ENCODE data around the gene SSBP1.
"Not testable (repeated sequence)": the region's sequence is repeated elsewhere in the genome, so short reads cannot be mapped to it uniquely, and the experiment has no call there.

The SSBP1 gene

DNA sequence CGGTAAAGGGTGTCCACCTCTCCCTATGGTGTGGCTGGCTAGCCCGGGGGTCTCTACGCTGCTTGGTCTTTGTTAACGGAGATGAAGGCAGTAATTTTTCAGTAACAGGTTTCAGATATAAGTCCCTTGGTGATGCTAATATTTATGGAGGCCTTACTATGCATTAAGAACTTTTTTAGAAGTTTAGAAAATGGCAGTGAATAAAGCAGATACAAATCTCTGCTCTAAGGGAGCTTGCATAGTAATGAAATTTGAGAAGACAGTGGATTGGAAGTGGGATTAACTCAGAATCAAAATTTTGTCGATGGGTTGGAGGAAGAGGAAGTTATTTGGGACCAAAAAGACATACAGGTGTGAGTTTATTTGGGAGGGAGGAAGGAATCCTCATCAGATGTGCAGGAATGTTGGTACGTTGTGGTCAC, 445 bp downstream of the SSBP1 start:
- peak overlapping the region; percentile 87 for H3K4me3 ChIP-seq (ENCODE audit: control insufficient read depth, low read depth, low read length)
- TF ChIP-seq, protein P1, sequence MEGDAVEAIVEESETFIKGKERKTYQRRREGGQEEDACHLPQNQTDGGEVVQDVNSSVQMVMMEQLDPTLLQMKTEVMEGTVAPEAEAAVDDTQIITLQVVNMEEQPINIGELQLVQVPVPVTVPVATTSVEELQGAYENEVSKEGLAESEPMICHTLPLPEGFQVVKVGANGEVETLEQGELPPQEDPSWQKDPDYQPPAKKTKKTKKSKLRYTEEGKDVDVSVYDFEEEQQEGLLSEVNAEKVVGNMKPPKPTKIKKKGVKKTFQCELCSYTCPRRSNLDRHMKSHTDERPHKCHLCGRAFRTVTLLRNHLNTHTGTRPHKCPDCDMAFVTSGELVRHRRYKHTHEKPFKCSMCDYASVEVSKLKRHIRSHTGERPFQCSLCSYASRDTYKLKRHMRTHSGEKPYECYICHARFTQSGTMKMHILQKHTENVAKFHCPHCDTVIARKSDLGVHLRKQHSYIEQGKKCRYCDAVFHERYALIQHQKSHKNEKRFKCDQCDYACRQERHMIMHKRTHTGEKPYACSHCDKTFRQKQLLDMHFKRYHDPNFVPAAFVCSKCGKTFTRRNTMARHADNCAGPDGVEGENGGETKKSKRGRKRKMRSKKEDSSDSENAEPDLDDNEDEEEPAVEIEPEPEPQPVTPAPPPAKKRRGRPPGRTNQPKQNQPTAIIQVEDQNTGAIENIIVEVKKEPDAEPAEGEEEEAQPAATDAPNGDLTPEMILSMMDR (conservative IDR thresholded peaks at IDR 0.05; ENCODE audit: control insufficient read depth, insufficient read depth, low read depth, low read length): no peak
- no peak for DNase-seq (ENCODE audit: low read depth)

DNA sequence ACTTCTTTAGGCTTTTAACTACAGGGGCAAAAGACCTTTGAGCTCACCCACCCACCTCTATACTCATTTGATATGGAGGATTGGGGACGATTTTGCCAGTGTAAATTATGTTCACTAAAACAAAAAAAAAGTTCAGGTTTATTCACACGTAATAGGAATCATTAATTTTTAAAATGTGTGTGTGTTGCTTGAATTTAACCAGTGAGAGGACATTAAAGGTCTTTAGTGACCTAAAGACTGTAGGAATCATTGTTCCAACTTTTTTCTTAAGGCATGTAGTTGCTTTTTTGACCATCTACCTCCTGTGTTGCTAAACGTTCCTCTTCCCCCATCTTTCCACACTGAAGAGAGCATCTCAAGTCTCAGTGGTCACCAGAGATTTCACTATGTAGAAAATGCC, 1.1 kb downstream of the SSBP1 start:
- no peak for DNase-seq (ENCODE audit: low read depth)
- peak overlapping the region; percentile 87 for H3K4me3 ChIP-seq (ENCODE audit: control insufficient read depth, low read depth, low read length)
- TF ChIP-seq, protein P1 (conservative IDR thresholded peaks at IDR 0.05; ENCODE audit: control insufficient read depth, insufficient read depth, low read depth, low read length): no peak

DNA sequence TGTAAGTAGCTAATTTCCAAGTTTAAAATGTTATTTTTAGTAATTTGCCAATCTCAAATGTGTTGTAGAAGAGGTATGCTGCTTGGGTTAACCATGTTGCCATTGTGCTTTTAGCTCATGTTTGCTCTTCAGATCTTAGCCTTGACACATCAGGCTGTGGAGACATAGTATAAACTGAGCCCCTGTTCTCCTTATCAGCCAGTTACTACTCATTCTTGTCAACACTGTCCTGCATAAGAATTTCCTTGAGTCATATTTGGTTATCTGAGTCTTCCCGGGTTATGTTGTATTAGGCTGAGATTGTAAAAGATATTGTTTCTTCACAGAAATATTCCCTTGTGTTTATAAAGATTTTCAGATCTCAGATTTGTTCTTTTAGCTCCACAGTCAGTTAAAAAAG, 4.1 kb downstream of the SSBP1 start:
- TF ChIP-seq, protein P1 (conservative IDR thresholded peaks at IDR 0.05; ENCODE audit: control insufficient read depth, insufficient read depth, low read depth, low read length): no peak
- DNase-seq (ENCODE audit: low read depth): no peak
- H3K4me3 ChIP-seq (ENCODE audit: control insufficient read depth, low read depth, low read length): no peak overlapping the region

DNA sequence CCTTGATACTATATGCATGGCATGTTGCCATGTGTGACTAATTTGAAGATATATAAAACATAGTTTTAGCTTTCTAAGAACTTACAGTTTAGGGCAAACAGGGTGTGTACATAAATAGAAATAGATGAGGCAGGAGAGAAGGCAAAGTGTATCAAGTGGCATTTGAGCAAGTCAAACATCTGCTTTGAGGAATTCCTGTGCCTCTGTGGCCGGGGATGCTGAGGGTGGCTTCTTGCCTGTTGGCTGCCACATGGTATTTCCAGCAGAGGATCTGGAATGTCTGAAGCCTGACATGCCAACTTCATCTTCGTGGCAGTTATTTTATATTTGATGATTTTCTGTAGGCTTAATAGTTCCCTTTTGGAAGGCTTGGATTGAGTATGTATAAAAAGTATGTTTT, 6.0 kb downstream of the SSBP1 start:
- TF ChIP-seq, protein P1 (conservative IDR thresholded peaks at IDR 0.05; ENCODE audit: control insufficient read depth, insufficient read depth, low read depth, low read length): no peak
- DNase-seq (ENCODE audit: low read depth): peak; percentile 12
- no peak overlapping the region for H3K4me3 ChIP-seq (ENCODE audit: control insufficient read depth, low read depth, low read length)

DNA sequence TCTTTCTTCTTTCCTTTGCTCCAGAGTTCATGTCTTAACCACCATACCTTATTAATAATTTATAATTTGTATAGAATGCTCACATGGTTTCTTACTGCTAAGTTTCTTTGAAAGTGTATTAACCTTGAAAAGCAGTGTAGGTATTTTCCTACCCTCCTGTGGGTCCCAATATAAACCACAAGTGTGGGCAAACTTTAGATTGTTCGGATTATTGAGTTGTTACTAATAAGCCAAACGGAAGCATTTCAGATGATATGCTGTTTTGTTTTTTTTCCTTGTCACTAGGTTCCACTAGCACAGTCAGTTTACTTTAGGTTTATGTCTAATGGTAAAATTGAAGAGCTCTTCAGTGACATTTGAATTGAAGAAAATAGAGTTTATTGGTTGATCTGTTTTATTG, 10.2 kb downstream of the SSBP1 start:
- TF ChIP-seq, protein P1 (conservative IDR thresholded peaks at IDR 0.05; ENCODE audit: control insufficient read depth, insufficient read depth, low read depth, low read length): no peak
- no peak overlapping the region for H3K4me3 ChIP-seq (ENCODE audit: control insufficient read depth, low read depth, low read length)
- DNase-seq (ENCODE audit: low read depth): no peak

DNA sequence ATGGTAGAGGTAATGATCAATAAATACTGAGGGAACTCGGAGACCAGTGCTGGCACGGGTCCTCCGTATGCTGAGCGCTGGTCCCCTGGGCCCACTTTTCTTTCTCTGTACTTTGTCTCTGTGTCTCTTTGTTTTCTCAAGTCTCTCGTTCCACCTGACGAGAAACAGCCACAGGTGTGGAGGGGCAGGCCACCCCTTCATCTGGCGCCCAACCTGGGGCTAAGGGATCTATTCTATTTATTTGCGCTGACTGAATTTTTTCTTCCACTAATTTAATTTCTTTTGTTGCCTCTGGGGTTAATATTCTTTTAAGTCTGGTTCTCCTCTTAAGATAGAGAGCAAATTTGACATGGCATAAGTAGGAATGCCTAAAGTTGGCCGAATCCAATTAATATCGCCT, 13.7 kb downstream of the SSBP1 start:
- peak; percentile 6 for DNase-seq (ENCODE audit: low read depth)
- H3K4me3 ChIP-seq (ENCODE audit: control insufficient read depth, low read depth, low read length): not testable (repeated sequence)

DNA sequence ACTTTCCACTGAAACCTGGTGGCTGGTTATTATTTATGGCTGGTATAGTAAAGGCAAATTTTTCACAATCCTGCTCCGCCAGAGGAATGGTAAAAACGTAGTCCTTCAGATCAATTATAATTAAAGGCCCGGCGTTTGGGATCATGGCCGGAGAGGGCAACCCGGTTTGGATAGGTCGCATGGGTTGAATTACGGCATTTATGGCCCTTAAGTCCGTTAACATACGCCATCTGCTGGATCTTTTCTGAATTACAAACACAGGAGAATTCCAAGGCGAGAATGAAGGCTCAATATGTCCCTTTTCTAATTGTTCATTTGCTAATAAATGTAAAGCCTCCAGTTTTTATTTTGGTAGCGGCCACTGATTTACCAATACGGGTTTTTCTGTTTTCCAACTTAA, 14.5 kb downstream of the SSBP1 start:
- TF ChIP-seq, protein P1 (conservative IDR thresholded peaks at IDR 0.05; ENCODE audit: control insufficient read depth, insufficient read depth, low read depth, low read length): peak; percentile 29
- no peak overlapping the region for H3K4me3 ChIP-seq (ENCODE audit: control insufficient read depth, low read depth, low read length)
- peak; percentile 10 for DNase-seq (ENCODE audit: low read depth)

Data from fibroblast of mammary gland (primary cell).